ENCODE data around the gene MS4A7.

Gene MS4A7

GRCh38 chr11:60378354-60378753 lies at the start of gene MS4A7:
Gene MS4A7 (plus strand): TSS chr11:60378532. CDS start chr11:60383142, 4,610 bp downstream.
- DNase-seq = peak; percentile 12
- no peak within 1 kb of the TSS for H3K27ac Mint-ChIP-seq
- no peak for TF ChIP-seq CTCF (IDR thresholded peaks at IDR 0.05)

GRCh38 chr11:60332846-60333245 lies 45.5 kb upstream of the MS4A7 start:
- H3K27ac Mint-ChIP-seq = no peak overlapping the region
- H3K36me3 Mint-ChIP-seq (ENCODE audit: low read depth) = no peaks in the 10 kb centered on the region
- no peak overlapping the region for H3K4me3 Mint-ChIP-seq
- H3K27me3 Mint-ChIP-seq (ENCODE audit: low read depth, poor library complexity) = no peaks in the 10 kb centered on the region
- peaks cover 27% of the 10 kb centered on the region for H3K9me3 Mint-ChIP-seq
- TF ChIP-seq CTCF (IDR thresholded peaks at IDR 0.05) = no peak
- DNase-seq = no peak
- H3K4me1 Mint-ChIP-seq = no peaks in the 10 kb centered on the region

More at GRCh38 chr11:60378354-60378753, at the start of gene MS4A7:
- Mint-ChIP-seq H3K9me3 (no peaks in the 10 kb centered on the region), H3K4me3 (no peak within 1 kb of the TSS), H3K4me1 (peaks cover 5% of the 10 kb centered on the region), H3K27me3 (ENCODE audit: low read depth, poor library complexity) (peaks cover 8% of the 10 kb centered on the region), H3K36me3 (ENCODE audit: low read depth) (no peaks in the 10 kb centered on the region)

- Mint-ChIP-seq H3K4me1 (no peaks in the 10 kb centered on the region), H3K9me3 (peaks cover 27% of the 10 kb centered on the region), H3K27me3 (ENCODE audit: low read depth, poor library complexity) (peaks cover 3% of the 10 kb centered on the region), H3K36me3 (ENCODE audit: low read depth) (no peaks in the 10 kb centered on the region), H3K4me3 (no peak overlapping the region), H3K27ac (no peak overlapping the region)
- DNase-seq = peak; percentile 81
- TF ChIP-seq CTCF (IDR thresholded peaks at IDR 0.05) = peak; percentile 76
Measured at GRCh38 chr11:60334005-60334620, 44.2 kb upstream of the MS4A7 start.

- Mint-ChIP-seq H3K27ac (no peak overlapping the region), H3K4me1 (no peaks in the 10 kb centered on the region), H3K9me3 (peaks cover 5% of the 10 kb centered on the region), H3K36me3 (ENCODE audit: low read depth) (no peaks in the 10 kb centered on the region), H3K27me3 (ENCODE audit: low read depth, poor library complexity) (peaks cover 6% of the 10 kb centered on the region), H3K4me3 (no peak overlapping the region)
- DNase-seq = no peak
- no peak for TF ChIP-seq CTCF (IDR thresholded peaks at IDR 0.05)
Measured at GRCh38 chr11:60336767-60337391, 41.5 kb upstream of the MS4A7 start.

GRCh38 chr11:60338053-60338452 lies 40.3 kb upstream of the MS4A7 start:
- Mint-ChIP-seq H3K27ac (no peak overlapping the region), H3K27me3 (ENCODE audit: low read depth, poor library complexity) (peaks cover 6% of the 10 kb centered on the region), H3K4me3 (no peak overlapping the region), H3K36me3 (ENCODE audit: low read depth) (no peaks in the 10 kb centered on the region), H3K4me1 (no peaks in the 10 kb centered on the region), H3K9me3 (no peaks in the 10 kb centered on the region)
- no peak for DNase-seq
- TF ChIP-seq CTCF (IDR thresholded peaks at IDR 0.05) = no peak

- TF ChIP-seq CTCF (IDR thresholded peaks at IDR 0.05) = no peak
- Mint-ChIP-seq H3K27me3 (ENCODE audit: low read depth, poor library complexity) (peaks cover 6% of the 10 kb centered on the region), H3K4me1 (no peaks in the 10 kb centered on the region), H3K9me3 (no peaks in the 10 kb centered on the region), H3K4me3 (no peak overlapping the region), H3K36me3 (ENCODE audit: low read depth) (no peaks in the 10 kb centered on the region), H3K27ac (no peak overlapping the region)
- DNase-seq = no peak
Measured at GRCh38 chr11:60339356-60339755, 39.0 kb upstream of the MS4A7 start.
